Mucosa of gallbladder (tissue), 1 donor: ENCODE data around the gene DNASE1L1. TPM values are rescaled to one million over a fixed set of nuclear protein-coding genes. Genes with fewer than 3 reads are reported as not detected.

Experiments used
- DNase-seq: peaks from one replicate; pipeline ENCODE4 v3.0.0-alpha.2; 2020; ENCODE audit warnings: low spot score
- total RNA-seq: library from RNA; stranded (reverse); gene quantifications from one replicate; pipeline ENCODE4 v1.2.1, GENCODE V29; 2021
- donor health status: DM: no; HTN: no; CAD: no.

DNASE1L1 gene
- total RNA-seq, 1 donor from 2014 or later, result 28.2 TPM

DNA sequence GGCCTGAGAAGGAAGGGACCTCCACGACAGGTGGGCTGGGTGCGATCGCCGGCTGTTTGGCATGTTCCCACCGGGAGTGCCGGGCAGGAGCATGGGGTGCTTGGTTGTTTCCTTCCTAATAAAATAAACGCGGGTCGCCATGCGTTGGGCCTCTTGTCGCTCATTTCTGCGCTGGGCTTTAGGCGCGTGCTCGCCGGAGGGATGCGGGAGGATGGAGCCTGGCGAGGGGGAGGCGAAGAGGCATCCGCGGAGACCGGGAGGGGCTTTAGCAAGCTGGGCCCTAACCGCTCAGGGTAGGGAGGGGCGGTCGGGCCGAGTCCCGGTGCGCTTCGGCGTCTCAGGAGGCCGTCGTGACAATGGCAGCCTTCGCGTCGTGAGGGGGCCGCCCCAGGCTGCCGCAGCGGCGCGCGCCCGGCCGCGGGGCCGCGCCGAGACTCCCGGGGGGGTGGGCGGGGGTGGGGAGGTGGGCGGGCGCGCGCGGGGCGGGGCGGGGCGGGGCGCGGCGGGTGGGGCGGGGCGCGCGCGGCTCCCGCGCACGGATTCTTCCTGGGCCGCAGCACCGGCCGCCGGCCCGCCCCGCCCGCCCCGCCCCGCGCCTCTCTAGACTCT, 27.4 kb upstream of the DNASE1L1 start:
- DNase-seq, result no peak

DNA sequence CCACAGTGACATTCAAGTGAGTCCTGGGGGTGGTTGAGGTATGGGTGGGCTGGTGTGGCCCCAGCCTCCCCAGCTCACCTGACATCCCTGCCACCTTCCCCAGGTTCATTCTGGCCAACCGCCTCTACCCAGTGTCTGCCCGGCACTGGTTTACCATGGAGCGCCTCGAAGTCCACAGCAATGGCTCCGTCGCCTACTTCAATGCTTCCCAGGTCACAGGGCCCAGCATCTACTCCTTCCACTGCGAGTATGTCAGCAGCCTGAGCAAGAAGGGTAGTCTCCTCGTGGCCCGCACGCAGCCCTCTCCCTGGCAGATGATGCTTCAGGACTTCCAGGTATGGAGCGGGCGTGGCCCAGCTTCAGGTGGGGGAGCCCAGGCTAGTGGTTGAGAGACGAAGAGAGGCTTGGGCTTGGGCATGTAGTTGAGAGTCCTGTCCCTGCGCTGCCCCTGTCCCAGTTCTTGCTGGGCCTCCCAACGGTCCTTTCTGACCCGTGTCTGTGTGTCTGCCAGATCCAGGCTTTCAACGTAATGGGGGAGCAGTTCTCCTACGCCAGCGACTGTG, 26.2 kb upstream of the DNASE1L1 start:
- no peak for DNase-seq

DNA sequence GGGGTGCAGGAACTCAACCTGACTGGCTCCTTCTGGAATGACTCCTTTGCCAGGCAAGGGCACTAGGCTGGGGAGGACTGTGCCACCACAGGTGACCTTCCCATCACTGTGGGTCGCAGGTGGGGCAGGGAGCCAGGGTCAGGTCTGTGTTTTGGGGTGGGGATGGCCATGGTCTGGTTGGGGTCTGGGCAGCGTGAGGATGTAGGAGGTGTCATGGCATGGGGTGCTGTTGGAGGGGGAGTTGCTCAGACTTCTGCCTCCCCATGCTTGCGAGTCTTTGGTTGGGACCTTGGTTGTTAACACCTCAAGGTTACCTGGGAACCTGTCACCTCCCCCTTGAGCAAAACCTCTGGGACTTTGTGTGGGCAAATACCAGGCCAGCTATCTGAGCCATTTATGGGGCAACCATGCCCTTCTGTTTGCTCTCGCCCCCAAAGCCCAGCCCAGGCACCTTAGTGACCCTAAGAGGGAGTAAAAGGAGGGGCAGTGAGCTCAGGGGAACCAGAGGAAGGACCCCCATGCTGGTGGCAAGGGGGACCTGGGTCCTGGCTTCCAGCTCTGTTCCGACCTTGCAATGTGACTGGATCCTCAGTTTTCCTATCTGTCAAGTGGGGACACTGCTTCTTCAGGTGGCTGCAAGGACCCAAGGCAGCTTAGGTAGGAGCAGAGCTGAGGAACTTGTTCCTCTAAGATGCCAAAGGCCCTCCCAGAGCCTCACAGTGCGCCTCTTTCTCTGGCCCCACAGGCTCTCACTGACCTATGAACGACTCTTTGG, 25.5 kb upstream of the DNASE1L1 start:
- DNase-seq, result no peak

DNA sequence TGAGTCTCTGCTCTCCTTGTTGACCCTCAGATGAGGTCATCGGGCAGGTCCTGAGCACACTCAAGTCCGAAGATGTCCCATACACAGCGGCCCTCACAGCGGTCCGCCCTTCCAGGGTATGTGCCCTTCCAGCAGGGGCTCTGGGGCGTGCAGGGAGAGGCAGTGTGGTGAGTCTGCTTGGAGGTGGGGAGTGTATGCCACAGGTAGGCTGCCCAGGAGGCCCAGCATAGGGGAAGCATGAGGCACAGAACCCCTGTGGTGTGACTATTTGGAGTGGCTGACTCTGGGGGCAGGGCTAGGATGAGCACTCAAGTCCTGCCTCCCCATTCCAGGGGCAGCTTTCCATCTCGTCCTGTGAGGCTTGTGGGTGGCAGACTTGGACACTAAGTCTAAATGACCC, 24.6 kb upstream of the DNASE1L1 start:
- no peak for DNase-seq

DNA sequence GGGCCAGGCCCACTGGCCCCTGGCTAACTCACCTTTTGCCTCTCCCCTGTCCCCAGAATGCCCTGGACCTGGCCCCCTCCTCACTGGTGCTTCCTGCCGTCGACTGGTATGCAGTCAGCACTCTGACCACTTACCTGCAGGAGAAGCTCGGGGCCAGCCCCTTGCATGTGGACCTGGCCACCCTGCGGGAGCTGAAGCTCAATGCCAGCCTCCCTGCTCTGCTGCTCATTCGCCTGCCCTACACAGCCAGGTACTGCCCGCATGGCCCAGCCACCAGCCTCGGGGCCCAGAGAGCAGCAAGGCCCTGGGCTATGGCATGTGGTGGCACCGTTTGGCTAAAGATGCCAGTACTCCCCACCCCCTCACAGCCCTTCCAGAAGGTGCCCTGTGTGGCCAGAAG, 23.2 kb upstream of the DNASE1L1 start:
- DNase-seq, result no peak

DNA sequence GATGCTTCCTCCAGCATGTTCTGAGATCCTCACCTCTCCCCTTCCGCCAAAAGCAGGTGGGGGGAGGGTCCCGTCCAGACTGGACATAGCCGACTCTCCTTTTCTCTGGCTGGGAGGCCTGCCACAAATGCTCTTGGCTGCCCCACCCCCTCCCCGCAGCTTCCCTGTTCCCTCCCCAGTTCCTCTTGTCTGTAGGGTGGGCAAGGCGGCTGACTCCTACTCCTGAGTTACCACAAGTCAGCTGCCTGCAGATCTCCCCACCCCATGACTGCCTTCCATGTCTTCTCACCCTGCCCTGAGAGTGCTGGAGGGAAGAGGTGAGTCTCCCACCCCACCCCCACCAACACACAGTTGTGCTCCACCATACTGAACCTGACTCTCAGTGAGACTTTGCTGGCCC, 22.3 kb upstream of the DNASE1L1 start:
- DNase-seq, result no peak

DNA sequence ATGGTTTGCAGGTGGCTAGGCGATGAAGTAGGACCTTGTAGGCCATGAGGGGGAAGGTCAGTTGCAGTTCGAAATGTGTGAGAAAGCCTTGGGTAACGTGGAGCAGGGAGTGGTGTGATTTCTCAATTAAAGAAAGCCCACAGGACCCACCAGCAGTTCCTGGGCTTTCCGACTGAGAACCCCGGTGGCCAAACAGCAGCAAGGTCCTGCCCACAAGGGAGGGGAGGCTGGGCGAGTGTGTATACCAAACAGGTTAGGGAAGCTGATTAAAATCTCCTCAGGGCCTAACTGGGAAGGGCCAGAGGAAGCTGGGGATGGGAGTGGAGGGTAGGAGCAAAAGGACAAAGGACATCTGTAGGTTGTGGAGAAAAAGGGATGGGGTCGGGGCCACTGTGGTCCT, 21.9 kb upstream of the DNASE1L1 start:
- DNase-seq, result no peak

DNA sequence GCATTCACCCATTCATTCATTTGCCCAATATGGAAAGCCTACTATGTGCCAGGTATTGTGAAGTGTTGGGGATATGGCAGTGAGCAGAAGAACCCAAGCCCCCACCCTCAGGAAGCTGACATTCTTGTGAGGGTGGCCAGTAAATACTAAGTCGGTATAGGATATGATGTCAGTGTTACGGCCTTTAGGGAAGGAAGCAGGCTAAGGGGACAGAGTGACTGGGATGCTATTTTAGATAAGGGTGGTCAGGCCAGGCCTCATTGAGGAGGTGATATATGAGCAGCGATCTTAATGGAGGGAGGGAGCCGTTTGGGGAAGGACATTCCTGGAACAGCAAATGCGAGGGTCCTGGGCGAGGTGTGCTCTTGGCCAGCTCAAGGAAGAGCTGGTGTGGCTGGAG, 21.4 kb upstream of the DNASE1L1 start:
- DNase-seq, result no peak

DNA sequence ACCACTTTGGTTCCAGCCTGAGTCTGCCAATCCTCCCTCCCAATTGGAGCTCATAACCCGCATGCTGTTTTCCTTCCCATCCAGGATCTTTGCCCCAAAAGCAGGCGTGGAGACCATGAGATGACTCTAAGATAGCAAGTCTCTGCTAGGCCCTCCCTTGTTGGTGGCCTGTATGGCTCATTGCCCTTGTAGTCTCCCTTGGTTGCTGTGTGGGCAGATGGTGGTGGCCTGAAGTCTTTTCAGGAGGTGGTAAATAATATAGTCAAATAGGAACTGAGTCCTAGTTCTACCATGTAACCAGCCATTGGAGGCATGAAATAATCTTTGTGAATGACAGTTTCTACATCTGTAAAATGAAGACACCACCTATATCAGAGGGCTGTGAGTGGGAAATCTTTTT, 20.7 kb upstream of the DNASE1L1 start:
- no peak for DNase-seq

DNA sequence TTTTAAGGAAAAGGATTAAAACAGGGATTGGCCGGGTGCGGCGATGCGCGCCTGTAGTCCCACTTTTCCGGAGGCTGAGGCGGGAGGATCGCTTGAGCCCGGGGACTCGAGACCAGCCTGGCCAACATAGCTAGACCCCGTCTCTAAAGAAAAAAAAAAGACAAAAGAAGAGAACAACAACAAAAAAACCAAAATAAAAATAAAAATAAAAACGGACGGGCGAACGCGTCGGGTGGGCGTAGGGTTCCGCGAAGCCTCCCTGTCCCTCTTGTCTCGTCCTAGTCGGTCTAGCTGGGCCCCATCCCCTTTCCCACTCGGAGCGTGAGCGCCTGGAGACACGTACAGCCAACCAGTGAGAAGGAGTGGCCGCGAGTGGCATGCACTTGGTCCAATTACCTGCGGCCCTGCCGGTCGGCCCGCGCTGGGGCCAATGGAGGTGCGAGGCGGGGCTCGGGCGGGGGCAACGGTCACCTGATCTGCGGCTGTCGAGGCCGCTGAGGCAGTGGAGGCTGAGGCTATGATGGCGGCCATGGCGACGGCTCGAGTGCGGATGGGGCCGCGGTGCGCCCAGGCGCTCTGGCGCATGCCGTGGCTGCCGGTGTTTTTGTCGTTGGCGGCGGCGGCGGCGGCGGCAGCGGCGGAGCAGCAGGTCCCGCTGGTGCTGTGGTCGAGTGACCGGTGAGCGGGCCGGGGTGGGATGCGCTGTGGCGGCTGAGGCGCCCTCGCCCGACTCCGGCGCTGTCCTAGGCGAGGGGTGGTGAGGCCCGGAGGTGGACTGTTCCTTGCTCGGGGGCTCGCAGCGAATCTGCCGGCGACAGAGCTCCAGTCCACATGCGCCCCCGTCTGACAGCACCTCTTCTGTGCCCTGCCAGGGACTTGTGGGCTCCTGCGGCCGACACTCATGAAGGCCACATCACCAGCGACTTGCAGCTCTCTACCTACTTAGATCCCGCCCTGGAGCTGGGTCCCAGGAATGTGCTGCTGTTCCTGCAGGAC, 19.4 kb upstream of the DNASE1L1 start, which contains the start of gene ATP6AP1:
Gene ATP6AP1 (plus strand): TSS at position 502 of the 996 bp plus-strand sequence. CDS start 16 bp downstream, at position 518.
- DNase-seq, result peak; percentile 92

DNA sequence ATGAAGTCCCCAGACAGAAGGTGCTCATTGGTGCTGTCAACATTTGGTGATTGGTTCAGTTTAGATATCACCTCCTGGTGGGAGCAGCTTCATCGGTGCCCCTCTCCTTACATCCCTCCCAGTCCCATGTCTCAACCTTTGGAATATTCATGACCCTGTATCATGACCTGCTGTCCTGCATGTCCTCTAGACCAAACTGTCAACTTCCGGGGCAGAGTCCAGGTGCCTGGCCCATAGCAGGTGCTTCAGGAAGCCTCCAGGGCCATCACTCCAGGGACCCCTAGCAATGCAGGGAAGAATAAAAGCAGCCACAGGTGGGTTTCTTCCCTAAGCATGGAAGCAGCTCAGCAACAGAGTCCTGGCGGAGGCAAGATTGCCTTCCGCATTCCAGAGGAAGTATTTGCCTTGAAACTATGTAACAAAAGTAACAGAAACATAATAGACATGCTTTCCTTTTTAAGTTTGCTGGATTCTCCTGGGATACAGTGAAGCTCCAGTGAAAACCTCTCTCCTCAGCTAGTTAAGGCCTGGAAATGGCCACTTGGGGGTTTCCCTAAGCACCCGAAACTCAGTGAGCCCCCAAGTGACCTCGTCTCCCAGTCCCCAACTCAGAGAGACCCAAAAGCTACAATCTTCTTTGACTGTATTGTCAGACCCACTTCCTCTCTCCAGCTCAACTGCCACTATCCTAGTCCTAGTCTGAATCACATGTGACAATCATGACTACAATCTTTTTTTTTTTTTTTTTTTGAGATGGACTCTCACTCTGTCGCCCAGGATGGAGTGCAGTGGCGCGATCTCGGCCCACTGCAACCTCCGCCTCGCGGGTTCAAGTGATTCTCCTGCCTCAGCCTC, 18.1 kb upstream of the DNASE1L1 start:
- no peak for DNase-seq

DNA sequence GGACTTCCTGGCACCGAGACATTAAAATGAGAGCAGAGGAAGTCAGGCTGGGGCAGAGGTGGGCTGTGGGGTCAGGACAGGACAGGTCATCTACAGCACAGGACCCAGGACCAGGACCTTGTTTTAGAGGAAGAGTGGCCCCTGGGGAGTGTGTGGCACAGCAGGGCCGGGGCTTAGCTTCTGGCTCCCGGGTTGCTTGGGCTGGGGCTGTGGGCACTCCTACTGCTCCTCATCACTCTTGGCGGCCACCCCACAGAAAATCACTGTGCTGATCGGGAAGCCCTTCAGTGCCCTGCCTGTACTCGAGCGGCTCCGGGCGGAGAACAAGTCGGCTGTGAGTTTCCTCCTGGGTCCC, 11.3 kb upstream of the DNASE1L1 start:
- DNase-seq, result no peak

DNA sequence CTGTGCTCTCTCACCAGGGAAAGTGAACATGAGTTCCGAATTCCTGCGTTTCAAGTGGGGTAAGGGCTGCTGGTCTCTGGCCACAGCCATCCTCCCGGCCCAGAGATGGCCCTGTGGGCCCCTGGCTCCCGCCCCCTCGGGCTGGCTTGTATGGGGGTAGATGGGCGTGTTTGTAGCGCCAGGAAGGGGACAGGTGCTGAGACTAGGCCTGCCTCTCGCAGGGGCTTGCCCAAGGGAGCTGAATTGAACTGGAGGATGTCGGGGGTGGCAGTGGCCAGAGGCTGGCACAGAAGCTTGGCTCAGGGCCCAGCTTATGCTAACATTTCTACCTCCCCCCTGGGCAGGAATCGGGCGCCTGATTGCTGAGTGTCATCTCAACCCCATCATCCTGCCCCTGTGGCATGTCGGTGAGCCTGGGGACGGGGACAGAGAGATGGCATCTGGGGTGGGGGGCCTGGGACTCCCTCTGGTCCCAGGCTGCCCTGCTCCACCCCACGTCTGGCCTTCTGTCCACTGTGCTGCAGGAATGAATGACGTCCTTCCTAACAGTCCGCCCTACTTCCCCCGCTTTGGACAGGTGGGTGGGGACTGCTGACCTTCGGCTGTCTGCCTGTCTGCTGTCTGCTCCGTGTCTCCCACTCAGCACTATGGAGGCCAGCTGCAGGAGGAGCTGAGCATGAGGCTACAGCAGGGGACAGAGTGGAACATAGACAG, 10.8 kb upstream of the DNASE1L1 start:
- no peak for DNase-seq

DNA sequence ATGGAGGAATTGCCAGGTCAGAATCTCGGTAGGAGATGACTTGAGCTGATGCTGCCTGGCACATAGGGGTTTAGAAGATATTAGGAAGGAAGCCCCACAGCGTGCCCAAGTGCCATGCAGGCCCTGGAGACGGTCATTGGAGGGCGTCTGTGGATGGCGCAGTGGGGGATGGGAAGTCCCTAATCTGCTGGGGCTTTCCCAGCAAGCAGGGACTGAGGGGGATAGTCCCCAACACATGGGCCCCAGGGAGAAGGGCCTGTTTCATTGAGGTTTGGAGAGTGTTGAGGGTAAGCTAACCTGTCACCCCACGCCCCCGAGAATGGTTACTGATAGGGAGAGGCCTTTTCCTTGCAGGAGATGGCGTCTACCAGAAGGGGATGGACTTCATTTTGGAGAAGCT, 10.1 kb upstream of the DNASE1L1 start:
- no peak for DNase-seq

DNA sequence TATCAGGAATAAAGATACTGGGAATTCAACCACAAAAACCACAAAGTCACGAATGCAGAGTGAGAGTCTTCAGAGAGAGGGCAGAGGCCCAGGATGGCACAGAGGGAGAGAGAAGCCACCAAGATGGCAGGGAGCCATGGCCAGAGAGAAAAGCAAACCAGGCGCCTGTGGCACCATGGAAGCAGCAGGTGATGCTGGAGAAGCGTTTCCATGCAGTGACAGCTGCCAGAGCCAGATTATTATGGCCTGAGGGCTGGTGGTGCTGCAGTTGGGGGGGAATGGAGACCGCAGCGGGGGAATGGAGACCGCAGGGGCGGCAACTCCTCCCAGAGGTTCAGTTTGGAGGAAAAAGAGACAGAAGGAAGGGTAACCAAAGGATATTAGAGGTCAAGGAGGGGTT, 8.1 kb upstream of the DNASE1L1 start:
- DNase-seq, result no peak

DNA sequence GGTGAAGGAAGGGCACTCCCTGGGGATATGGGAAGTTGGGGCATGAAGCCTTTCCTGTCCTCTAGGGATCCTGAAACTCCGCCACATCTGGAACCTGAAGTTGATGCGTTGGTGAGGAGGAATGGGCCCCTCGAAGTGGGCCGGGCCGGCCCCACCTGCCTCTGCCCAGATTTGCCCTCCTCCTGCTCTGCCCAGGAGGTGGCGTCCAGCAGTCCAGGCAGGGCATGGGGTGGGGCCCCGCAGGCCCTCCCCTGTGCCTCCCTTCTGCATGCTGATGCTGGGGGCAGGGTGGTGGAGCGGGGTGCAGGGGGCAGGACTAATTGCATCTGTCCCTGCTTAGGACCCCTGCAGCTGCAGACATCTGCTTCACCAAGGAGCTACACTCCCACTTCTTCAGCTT, 4.1 kb upstream of the DNASE1L1 start:
- no peak for DNase-seq

DNA sequence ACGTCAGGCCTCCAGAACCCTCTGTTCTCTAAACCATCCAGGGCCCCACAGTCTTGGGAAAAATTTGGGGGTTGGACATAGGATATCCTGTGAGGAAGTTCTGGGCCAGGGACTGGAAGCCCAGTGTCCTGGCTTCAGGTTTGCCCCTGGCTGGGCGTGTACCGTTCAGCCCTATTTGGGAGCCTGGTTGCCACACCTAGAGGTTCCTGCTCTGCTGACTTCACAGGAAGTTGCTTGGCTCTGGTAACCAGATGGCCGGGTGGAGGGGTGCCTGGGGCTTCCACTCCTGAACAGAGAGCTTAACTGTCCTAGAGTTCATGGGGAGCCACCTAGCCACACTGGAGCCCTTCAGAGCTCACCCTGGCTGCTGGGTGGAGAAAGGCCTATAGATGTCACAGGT, 3.4 kb upstream of the DNASE1L1 start:
- DNase-seq, result no peak

DNA sequence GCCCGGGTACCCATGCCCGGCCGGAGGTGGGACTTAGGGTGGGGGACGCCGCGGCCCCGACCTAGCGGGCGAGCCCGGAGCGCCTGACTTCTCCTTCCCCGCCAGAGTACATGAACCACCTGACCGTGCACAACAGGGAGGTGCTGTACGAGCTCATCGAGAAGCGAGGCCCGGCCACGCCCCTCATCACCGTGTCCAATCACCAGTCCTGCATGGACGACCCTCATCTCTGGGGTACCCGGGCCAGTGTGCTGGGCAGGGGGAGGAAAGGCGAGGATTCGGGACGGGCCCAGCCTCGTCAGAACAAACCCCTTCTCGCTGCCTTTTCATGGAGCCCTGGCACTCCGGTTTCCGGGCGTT, 2.9 kb upstream of the DNASE1L1 start:
- DNase-seq, result peak; percentile 57

DNA sequence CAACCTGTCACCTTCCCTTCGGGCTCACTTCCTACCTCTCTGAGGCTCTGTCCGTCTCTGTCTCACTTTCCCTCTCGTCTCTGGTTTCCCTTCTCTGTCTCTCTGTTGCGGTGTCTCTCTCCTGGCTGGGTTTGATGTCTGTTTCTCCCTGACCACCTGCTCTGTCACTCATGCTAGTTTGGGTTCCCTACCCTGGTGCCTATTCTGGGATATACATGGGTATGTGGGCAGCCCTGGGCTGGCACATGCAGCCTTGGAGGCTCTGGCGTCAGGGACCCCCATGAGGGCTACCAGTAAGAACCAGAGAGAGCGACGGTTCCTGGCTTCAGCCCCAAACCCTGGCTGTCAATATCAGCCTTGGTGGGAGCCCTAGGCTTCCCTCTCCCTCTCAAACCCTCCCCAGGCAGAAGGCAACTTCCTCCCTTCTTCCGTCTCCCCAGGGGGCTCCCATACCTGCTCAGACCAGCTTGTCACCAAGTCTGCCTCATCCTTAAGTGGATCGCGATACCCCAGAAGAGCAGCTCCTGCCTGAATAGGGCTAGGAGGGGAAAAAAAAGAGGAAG, 314 bp downstream of the DNASE1L1 start:
- no peak for DNase-seq

DNA sequence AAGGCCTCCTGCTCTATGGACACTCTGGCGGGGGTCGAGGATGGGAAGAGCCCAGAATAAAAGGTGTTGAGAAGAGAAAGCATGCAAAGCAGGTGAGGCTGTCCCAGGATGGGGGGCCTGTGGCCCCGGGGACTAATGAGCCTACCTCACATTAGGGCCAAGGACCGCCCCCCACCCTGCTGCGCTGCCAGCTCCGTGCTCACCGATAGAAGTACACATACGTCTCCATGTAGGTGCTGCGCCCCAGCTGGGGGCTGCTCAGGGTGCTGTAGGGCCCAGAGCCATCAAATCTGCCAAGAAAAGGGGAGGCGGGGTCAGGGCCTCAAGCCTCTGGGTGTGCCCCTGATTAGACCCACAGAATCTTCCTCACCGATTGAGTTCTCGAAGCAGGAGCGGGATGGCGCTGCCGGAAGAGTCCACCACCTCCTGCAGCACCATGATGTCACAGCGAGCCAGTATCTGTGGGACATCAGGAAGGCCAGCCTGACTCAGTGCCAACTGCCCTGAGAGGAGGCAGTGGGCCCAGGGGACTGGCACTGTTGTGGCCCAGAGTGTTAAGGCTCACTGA, 4.3 kb downstream of the DNASE1L1 start:
- no peak for DNase-seq
